Coronary artery (tissue), 2 donors: ENCODE measurements around the gene CFAP92.

ENCODE experiments used
- DNase-seq: peaks from one replicate; pipeline ENCODE4 v3.0.0-alpha.2; 2017; ENCODE audit warnings: low spot score
- H3K27ac ChIP-seq, 2 donors: fragments of 200-600 bp; sonication (generic); one replicate each; pipeline ENCODE4 v1.5.1; 2016 to 2019
- H3K4me3 ChIP-seq: fragments of 200-600 bp; sonication (generic); 2 replicates; pipeline ENCODE4 v1.5.1; 2016; ENCODE audit warnings: mild to moderate bottlenecking, moderate library complexity
- CTCF ChIP-seq: fragments of 200-600 bp; sonication (generic); IDR thresholded peaks from one replicate; pipeline ENCODE4 v1.5.1; 2019; ENCODE audit warnings: antibody characterized with exemption

The CFAP92 gene

DNA sequence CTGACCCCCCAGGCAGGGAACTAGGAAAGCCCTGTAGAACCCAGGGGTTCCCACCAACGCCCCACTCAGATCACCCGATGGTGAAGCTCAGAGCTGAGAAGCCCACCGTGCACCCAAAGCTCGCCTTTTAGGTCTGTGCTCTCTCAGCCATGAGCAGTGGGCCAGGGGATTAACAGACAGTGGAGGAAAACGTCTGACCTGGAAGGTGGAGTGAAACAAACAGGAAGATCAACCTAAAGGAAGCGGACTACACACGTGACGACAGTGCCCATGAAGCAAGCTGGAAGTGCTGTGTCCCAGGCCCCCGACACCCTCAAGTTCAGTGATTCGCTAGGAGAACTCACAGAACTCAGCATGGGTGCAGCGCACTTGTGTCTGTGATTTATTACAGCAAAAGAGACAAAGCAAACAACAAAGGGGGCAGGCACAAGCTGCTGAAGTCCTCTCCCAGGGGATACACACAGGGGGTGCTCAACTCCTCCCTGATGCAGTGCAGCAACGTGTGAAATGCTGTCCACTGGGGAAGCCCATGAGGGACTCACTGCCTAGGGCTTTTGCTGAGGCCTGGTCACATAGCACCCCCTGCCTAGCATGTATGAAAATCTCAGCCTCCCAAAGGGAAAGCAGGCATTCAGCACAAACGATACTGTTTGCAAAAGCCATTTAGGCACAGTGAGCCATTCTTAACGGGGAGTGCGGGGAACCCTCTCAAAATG lies 43.5 kb downstream of the CFAP92 start:
- no peak for TF ChIP-seq CTCF
- H3K27ac ChIP-seq: no peak overlapping the region
- no peak overlapping the region for H3K4me3 ChIP-seq
- DNase-seq: no peak

DNA sequence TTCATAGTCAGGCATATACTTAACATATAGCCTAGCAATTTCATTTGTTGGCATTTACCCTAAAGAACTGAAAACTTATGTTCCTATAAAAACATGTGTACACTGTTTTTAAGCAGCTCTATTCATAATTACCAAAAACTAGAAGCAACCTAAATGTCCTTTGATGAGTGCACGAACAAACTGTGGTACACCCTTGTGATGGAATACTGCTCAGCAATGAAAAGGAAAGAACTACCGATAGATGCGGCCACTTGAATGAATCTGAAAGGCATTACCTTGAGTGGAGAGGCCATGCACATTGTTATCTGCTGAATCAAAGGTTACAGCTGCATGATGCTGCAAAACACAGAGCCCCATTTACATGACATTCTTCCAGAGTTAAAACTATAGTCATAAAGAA lies 44.7 kb downstream of the CFAP92 start:
- Histone ChIP-seq H3K4me3 (no peak overlapping the region), H3K27ac (no peak overlapping the region)
- no peak for DNase-seq
- no peak for TF ChIP-seq CTCF

DNA sequence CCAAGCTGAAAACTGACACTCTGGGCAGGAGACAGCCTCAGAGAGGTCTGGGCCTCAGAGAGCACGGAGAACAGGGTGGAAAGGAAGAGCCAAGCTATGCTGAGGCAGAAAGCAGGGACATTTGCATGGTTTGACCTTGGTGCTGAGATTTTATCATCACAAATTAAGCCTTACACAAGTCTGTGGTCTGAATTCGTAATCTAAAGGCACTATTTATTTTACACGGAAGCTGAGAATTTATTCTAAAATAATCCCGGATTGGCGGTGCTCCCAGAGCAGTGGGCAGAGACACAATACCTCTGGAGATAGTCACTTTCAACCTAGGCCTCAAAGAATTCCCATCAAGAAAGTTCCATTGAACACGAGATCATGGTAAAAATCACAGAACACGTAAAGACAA lies 47.5 kb downstream of the CFAP92 start:
- Histone ChIP-seq H3K27ac (no peak overlapping the region), H3K4me3 (no peak overlapping the region)
- DNase-seq: no peak
- no peak for TF ChIP-seq CTCF

DNA sequence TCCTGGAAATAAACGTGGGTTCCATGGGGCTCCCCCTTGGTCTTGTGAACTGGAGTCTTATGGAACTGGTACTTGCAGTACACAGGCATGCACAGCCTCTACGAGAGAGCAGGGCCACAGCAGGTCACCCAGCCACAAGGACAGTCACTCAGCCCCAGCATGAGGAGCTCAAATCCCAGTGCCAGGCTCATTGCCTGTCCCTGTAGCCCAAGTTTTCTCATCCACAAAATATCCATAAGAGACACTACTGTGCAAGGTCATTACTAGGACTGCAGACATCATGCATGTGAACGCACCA lies 48.0 kb downstream of the CFAP92 start:
- no peak for DNase-seq
- H3K4me3 ChIP-seq: no peak overlapping the region
- no peak overlapping the region for H3K27ac ChIP-seq
- TF ChIP-seq CTCF: no peak

DNA sequence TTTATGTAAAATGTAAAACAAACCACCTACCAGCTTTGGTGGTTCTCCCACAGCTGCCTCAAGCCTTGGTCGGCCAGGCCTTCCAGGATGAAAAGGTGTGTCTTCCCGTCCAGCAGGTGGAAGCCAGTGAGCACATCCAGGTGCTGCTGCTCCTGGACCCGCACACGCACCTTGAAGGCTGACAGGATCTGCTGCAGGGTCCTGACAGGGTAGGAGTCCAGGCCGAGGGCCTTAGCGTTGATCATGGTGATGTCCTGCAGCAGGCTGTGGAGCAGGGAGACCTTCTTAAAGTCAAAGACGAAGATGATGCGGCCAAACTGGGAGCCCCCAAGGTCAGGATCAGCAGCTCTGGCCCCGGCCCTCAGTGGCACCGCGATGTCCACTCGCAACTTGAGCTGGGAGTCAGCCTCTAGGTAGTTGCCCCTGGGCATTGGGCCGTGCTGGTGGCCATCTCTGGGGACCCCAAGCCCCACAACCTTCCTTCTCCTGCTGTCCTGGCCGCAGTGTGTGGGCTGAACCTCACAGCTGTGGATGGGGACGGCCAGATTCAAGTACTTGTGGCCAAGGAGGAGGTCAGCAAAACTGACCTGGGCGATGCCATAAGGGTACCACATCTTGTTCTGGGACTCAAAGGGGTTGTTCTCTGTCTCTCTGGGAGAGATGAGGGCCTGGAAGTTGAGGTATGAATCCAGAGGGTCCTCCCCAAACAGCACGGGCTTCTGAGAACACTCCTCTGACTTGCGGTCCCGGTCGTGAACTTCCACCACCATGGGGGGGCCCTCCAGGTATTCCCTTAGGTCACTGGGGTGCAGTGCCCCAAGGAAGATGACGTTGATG lies 48.6 kb downstream of the CFAP92 start:
- DNase-seq: no peak
- Histone ChIP-seq H3K27ac (no peak overlapping the region), H3K4me3 (no peak overlapping the region)
- no peak for TF ChIP-seq CTCF

DNA sequence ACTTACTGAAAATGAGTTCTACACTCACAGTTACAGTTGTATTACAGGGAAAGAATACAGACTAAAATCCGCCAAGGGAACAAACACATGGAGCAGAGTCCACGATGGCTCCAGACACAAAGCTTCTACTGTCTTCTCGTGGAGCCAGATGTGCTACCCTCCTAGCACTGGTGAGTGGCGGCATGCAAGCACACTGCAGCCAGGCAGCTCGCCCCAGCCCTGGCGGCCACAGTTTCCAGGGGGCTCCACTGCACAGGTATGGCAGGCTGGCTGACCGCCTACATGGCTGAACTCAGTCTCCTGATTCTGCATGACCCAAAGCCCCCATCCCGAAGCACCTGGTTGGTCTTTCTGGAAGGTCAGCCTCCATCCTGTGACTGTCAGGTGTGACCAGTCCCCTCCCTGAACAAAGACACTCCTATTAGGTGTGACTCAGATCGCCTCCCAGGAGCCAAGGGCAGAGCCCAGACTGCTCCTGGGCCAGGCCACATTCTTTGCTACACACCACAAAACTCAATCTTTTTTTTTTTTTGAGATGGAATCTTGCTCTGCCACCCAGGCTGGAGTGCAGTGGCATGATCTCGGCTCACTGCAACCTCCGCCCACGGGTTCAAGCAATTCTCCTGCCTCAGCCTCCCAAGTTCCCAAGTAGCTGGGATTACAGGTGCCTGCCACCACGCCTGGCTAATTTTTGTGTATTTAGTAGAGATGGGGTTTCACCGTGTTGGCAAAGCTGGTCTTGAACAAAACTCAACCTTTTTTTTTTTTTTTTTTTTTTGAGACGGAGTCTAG lies 51.5 kb downstream of the CFAP92 start:
- DNase-seq: no peak
- Histone ChIP-seq H3K4me3 (no peak overlapping the region), H3K27ac (no peak overlapping the region)
- TF ChIP-seq CTCF: no peak
